ENCODE results near the gene MCTP2.

The MCTP2 gene

GRCh38 chr15:94246016-94246415 lies 14.7 kb downstream of the MCTP2 start:
- Histone ChIP-seq H3K4me1 (ENCODE audit: insufficient read depth, insufficient read length) (no peaks in the 10 kb centered on the region), H3K9me3 (ENCODE audit: insufficient read depth, low read length) (peaks cover 15% of the 10 kb centered on the region), H3K4me3 (ENCODE audit: insufficient read length, low read depth) (no peak overlapping the region), H3K36me3 (ENCODE audit: insufficient read depth, insufficient read length, low read length) (no peaks in the 10 kb centered on the region), H3K9ac (ENCODE audit: insufficient read length, low read depth) (no peak overlapping the region), H3K27me3 (ENCODE audit: insufficient read depth, insufficient read length) (no peaks in the 10 kb centered on the region)
- TF ChIP-seq YY1 (IDR thresholded peaks at IDR 0.05; ENCODE audit: insufficient read depth, insufficient read length) = no peak
- TF ChIP-seq ZNF274 (IDR thresholded peaks at IDR 0.05; ENCODE audit: low read depth, low read length) = no peak
- no peak for TF ChIP-seq SUZ12 (IDR thresholded peaks at IDR 0.05; ENCODE audit: extremely low read depth, insufficient read depth, insufficient read length)
- no peak for DNase-seq (ENCODE audit: low read depth, low spot score)

- DNase-seq (ENCODE audit: low read depth, low spot score) = no peak
- Histone ChIP-seq H3K4me1 (ENCODE audit: insufficient read depth, insufficient read length) (no peaks in the 10 kb centered on the region), H3K4me3 (ENCODE audit: insufficient read length, low read depth) (no peak overlapping the region), H3K9ac (ENCODE audit: insufficient read length, low read depth) (no peak overlapping the region), H3K27me3 (ENCODE audit: insufficient read depth, insufficient read length) (no peaks in the 10 kb centered on the region), H3K36me3 (ENCODE audit: insufficient read depth, insufficient read length, low read length) (no peaks in the 10 kb centered on the region), H3K9me3 (ENCODE audit: insufficient read depth, low read length) (peaks cover 12% of the 10 kb centered on the region)
- TF ChIP-seq SUZ12 (IDR thresholded peaks at IDR 0.05; ENCODE audit: extremely low read depth, insufficient read depth, insufficient read length) = no peak
- TF ChIP-seq YY1 (IDR thresholded peaks at IDR 0.05; ENCODE audit: insufficient read depth, insufficient read length) = no peak
- TF ChIP-seq ZNF274 (IDR thresholded peaks at IDR 0.05; ENCODE audit: low read depth, low read length) = no peak
These were observed 16.7 kb downstream of the MCTP2 start for GRCh38 chr15:94247789-94248638.

- no peak for DNase-seq (ENCODE audit: low read depth, low spot score)
- no peaks in the 10 kb centered on the region for H3K4me1 ChIP-seq (ENCODE audit: insufficient read depth, insufficient read length)
- no peaks in the 10 kb centered on the region for H3K27me3 ChIP-seq (ENCODE audit: insufficient read depth, insufficient read length)
- no peaks in the 10 kb centered on the region for H3K36me3 ChIP-seq (ENCODE audit: insufficient read depth, insufficient read length, low read length)
- H3K9me3 ChIP-seq (ENCODE audit: insufficient read depth, low read length) = no peaks in the 10 kb centered on the region
- no peak for TF ChIP-seq YY1 (IDR thresholded peaks at IDR 0.05; ENCODE audit: insufficient read depth, insufficient read length)
- no peak for TF ChIP-seq ZNF274 (IDR thresholded peaks at IDR 0.05; ENCODE audit: low read depth, low read length)
- TF ChIP-seq SUZ12 (IDR thresholded peaks at IDR 0.05; ENCODE audit: extremely low read depth, insufficient read depth, insufficient read length) = no peak
- H3K9ac ChIP-seq (ENCODE audit: insufficient read length, low read depth) = no peak overlapping the region
- H3K4me3 ChIP-seq (ENCODE audit: insufficient read length, low read depth) = no peak overlapping the region
These were observed 19.4 kb downstream of the MCTP2 start for GRCh38 chr15:94250801-94251200.

- no peak for DNase-seq (ENCODE audit: low read depth, low spot score)
- no peak overlapping the region for H3K4me3 ChIP-seq (ENCODE audit: insufficient read length, low read depth)
- TF ChIP-seq ZNF274 (IDR thresholded peaks at IDR 0.05; ENCODE audit: low read depth, low read length) (no peak), YY1 (IDR thresholded peaks at IDR 0.05; ENCODE audit: insufficient read depth, insufficient read length) (no peak), SUZ12 (IDR thresholded peaks at IDR 0.05; ENCODE audit: extremely low read depth, insufficient read depth, insufficient read length) (no peak)
These were observed 20.9 kb downstream of the MCTP2 start for GRCh38 chr15:94252223-94252766.

GRCh38 chr15:94252906-94253491 lies 21.6 kb downstream of the MCTP2 start:
- DNase-seq (ENCODE audit: low read depth, low spot score) = no peak
- no peaks in the 10 kb centered on the region for H3K9me3 ChIP-seq (ENCODE audit: insufficient read depth, low read length)

More at GRCh38 chr15:94252223-94252766, 20.9 kb downstream of the MCTP2 start:
- no peaks in the 10 kb centered on the region for H3K9me3 ChIP-seq (ENCODE audit: insufficient read depth, low read length)
- no peaks in the 10 kb centered on the region for H3K36me3 ChIP-seq (ENCODE audit: insufficient read depth, insufficient read length, low read length)
- no peak overlapping the region for H3K9ac ChIP-seq (ENCODE audit: insufficient read length, low read depth)
- H3K27me3 ChIP-seq (ENCODE audit: insufficient read depth, insufficient read length) = no peaks in the 10 kb centered on the region
- H3K4me1 ChIP-seq (ENCODE audit: insufficient read depth, insufficient read length) = no peaks in the 10 kb centered on the region

GRCh38 chr15:94253742-94254141 lies 22.4 kb downstream of the MCTP2 start:
- no peak overlapping the region for H3K9ac ChIP-seq (ENCODE audit: insufficient read length, low read depth)
- H3K36me3 ChIP-seq (ENCODE audit: insufficient read depth, insufficient read length, low read length) = no peaks in the 10 kb centered on the region
- H3K4me3 ChIP-seq (ENCODE audit: insufficient read length, low read depth) = no peak overlapping the region
- TF ChIP-seq ZNF274 (IDR thresholded peaks at IDR 0.05; ENCODE audit: low read depth, low read length) = no peak
- TF ChIP-seq SUZ12 (IDR thresholded peaks at IDR 0.05; ENCODE audit: extremely low read depth, insufficient read depth, insufficient read length) = no peak
- TF ChIP-seq YY1 (IDR thresholded peaks at IDR 0.05; ENCODE audit: insufficient read depth, insufficient read length) = no peak
- DNase-seq (ENCODE audit: low read depth, low spot score) = no peak
- H3K27me3 ChIP-seq (ENCODE audit: insufficient read depth, insufficient read length) = no peaks in the 10 kb centered on the region
- H3K4me1 ChIP-seq (ENCODE audit: insufficient read depth, insufficient read length) = no peaks in the 10 kb centered on the region
- H3K9me3 ChIP-seq (ENCODE audit: insufficient read depth, low read length) = no peaks in the 10 kb centered on the region

More at GRCh38 chr15:94252906-94253491, 21.6 kb downstream of the MCTP2 start:
- Histone ChIP-seq H3K4me3 (ENCODE audit: insufficient read length, low read depth) (no peak overlapping the region), H3K36me3 (ENCODE audit: insufficient read depth, insufficient read length, low read length) (no peaks in the 10 kb centered on the region), H3K27me3 (ENCODE audit: insufficient read depth, insufficient read length) (no peaks in the 10 kb centered on the region), H3K4me1 (ENCODE audit: insufficient read depth, insufficient read length) (no peaks in the 10 kb centered on the region), H3K9ac (ENCODE audit: insufficient read length, low read depth) (no peak overlapping the region)
- no peak for TF ChIP-seq YY1 (IDR thresholded peaks at IDR 0.05; ENCODE audit: insufficient read depth, insufficient read length)
- TF ChIP-seq ZNF274 (IDR thresholded peaks at IDR 0.05; ENCODE audit: low read depth, low read length) = no peak
- no peak for TF ChIP-seq SUZ12 (IDR thresholded peaks at IDR 0.05; ENCODE audit: extremely low read depth, insufficient read depth, insufficient read length)

- no peak for DNase-seq (ENCODE audit: low read depth, low spot score)
- H3K9me3 ChIP-seq (ENCODE audit: insufficient read depth, low read length) = no peaks in the 10 kb centered on the region
- no peaks in the 10 kb centered on the region for H3K36me3 ChIP-seq (ENCODE audit: insufficient read depth, insufficient read length, low read length)
- H3K4me3 ChIP-seq (ENCODE audit: insufficient read length, low read depth) = no peak overlapping the region
- H3K27me3 ChIP-seq (ENCODE audit: insufficient read depth, insufficient read length) = no peaks in the 10 kb centered on the region
- no peak for TF ChIP-seq YY1 (IDR thresholded peaks at IDR 0.05; ENCODE audit: insufficient read depth, insufficient read length)
- TF ChIP-seq ZNF274 (IDR thresholded peaks at IDR 0.05; ENCODE audit: low read depth, low read length) = no peak
- TF ChIP-seq SUZ12 (IDR thresholded peaks at IDR 0.05; ENCODE audit: extremely low read depth, insufficient read depth, insufficient read length) = no peak
- no peaks in the 10 kb centered on the region for H3K4me1 ChIP-seq (ENCODE audit: insufficient read depth, insufficient read length)
- no peak overlapping the region for H3K9ac ChIP-seq (ENCODE audit: insufficient read length, low read depth)
These were observed 24.2 kb downstream of the MCTP2 start for GRCh38 chr15:94255540-94255939.
